Neutrophil (primary cell): ENCODE measurements around the gene RNU1-3.

ENCODE experiments used
- H3K27ac ChIP-seq: fragments of 200-600 bp; sonication (generic); 2 replicates; pipeline ENCODE4 v1.5.1; 2016; ENCODE audit warnings: mild to moderate bottlenecking, moderate library complexity
- H3K27me3 ChIP-seq: fragments of 200-600 bp; sonication (generic); 2 replicates; pipeline ENCODE4 v1.6.0; 2016; ENCODE audit warnings: mild to moderate bottlenecking
- H3K36me3 ChIP-seq: fragments of 200-600 bp; sonication (generic); 2 replicates; pipeline ENCODE4 v1.5.1; 2017
- H3K4me1 ChIP-seq, 2 experiments: fragments of 200-600 bp in 1 of 2; sonication (generic) in 1 of 2; 1 replicate in 1 of 2; 2 replicates in 1 of 2; pipeline versions ENCODE4 v1.5.1 to v1.6.1; 2013 to 2016; ENCODE audit warnings: low read depth in 1 of 2, low read length in 1 of 2, mild to moderate bottlenecking in 1 of 2, moderate library complexity in 1 of 2; ENCODE audit not compliant: control insufficient read depth in 1 of 2, insufficient read depth in 1 of 2
- H3K4me3 ChIP-seq, 2 experiments: fragments of 200-600 bp in 1 of 2; sonication (generic) in 1 of 2; 1 replicate in 1 of 2; 2 replicates in 1 of 2; pipeline ENCODE4 v1.5.1; 2013 to 2016; ENCODE audit warnings: low read depth in 1 of 2, low read length in 1 of 2, mild to moderate bottlenecking in 1 of 2, moderate library complexity in 1 of 2
- H3K9me3 ChIP-seq: fragments of 200-600 bp; sonication (generic); 2 replicates; pipeline ENCODE4 v1.5.1; 2016
- TF ChIP-seq, protein P1 (sequence below): fragments of 200-600 bp; sonication (generic); IDR thresholded peaks from 2 replicates; pipeline ENCODE4 v1.5.1; 2016; ENCODE audit warnings: antibody characterized with exemption

RNU1-3 gene

DNA sequence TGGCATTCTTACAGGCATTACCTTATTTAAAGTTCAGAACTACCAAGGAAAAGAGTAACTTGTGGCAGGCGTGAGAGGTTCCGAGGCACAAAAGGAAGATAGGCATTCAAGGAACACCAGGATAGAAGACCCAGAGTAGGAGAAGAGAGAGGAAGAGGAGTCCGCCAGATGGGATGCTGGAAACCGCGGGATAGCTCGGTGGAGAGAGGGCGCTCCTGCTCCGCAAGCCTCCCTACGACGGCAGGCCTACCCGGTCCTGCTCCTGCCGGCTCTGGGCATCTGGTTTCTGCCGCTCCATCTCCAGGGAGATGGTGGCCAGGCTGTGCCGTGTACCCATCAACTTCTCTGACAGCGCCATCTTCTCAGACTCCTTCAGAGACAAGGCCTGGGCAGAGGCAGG, 48.0 kb downstream of the RNU1-3 start:
- H3K27ac ChIP-seq, result no peak overlapping the region
- H3K4me1 ChIP-seq, result peaks cover 6% of the 10 kb centered on the region in 2 experiments
- peaks cover 51% of the 10 kb centered on the region for H3K36me3 ChIP-seq
- H3K9me3 ChIP-seq, result no peaks in the 10 kb centered on the region
- TF ChIP-seq, protein P1, sequence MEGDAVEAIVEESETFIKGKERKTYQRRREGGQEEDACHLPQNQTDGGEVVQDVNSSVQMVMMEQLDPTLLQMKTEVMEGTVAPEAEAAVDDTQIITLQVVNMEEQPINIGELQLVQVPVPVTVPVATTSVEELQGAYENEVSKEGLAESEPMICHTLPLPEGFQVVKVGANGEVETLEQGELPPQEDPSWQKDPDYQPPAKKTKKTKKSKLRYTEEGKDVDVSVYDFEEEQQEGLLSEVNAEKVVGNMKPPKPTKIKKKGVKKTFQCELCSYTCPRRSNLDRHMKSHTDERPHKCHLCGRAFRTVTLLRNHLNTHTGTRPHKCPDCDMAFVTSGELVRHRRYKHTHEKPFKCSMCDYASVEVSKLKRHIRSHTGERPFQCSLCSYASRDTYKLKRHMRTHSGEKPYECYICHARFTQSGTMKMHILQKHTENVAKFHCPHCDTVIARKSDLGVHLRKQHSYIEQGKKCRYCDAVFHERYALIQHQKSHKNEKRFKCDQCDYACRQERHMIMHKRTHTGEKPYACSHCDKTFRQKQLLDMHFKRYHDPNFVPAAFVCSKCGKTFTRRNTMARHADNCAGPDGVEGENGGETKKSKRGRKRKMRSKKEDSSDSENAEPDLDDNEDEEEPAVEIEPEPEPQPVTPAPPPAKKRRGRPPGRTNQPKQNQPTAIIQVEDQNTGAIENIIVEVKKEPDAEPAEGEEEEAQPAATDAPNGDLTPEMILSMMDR, result no peak
- no peak overlapping the region for H3K4me3 ChIP-seq
- peaks cover 16% of the 10 kb centered on the region for H3K27me3 ChIP-seq

DNA sequence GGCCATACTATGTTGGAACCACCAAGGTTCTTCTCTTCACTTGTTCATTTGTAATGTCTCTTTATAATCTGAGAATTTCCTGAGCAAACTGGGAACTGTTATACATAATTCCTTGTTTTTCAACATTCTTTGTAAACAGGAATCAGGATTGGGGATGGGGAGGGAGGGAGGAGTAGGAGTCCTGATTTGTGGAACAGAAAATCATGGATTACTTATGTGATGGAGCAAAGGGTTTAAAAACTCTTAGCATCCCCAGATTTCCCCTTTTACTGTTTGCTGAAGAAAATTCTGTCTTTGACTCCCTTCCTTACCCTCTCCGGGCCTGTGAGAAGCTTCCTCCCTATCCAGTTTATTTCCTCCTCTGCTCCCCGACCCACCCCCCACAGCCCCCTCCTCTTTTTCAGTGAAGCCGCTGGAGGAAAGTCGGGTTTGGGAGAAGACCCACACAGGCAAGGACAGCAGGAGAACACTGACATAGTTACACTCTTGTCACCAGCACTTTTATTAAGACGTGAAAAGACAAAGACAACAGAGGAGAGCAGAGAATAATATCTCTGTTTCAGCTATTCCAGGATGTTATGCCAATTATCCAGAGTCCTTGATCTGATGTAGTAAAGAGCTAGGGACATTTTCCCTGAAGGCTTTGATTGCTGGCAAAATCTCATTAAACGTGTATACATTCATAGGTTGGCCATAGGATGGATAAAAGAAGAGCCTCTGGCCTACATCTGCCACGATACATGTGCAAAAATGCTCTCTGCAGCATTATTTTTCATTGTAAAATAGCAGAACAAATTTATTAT, 48.8 kb downstream of the RNU1-3 start:
- Histone ChIP-seq H3K36me3 (peaks cover 43% of the 10 kb centered on the region), H3K4me1 (peaks cover 9 to 10% of the 10 kb centered on the region in 2 experiments), H3K9me3 (no peaks in the 10 kb centered on the region), H3K4me3 (no peak overlapping the region), H3K27ac (no peak overlapping the region), H3K27me3 (peaks cover 17% of the 10 kb centered on the region)
- TF ChIP-seq, protein P1, result no peak

DNA sequence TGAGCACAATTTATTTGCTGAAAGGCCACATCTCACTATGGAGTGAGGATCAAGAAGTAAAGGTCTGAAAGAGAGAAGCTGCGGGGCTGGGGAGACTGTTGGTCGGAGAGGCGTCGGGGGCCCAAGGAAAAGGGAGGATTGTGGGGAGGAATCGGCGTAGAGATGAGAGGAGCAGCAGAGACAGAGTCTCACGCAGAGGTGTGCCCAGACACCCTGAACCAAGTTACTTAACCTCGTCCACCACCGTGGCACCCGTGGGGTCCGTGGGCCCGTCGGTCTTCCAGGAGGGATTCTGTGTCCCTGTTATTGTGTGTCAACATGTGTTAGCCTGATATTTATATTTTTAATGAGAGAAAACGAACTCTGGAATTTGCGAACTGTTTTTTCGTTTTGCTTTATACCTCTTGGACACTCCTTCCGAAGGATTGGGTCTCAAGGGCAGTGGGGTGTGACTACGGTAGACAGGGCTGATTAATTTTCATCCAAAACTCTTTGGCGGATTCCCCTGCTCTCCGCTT, 49.6 kb downstream of the RNU1-3 start:
- Histone ChIP-seq H3K27ac (no peak overlapping the region), H3K36me3 (peaks cover 35% of the 10 kb centered on the region), H3K4me3 (no peak overlapping the region), H3K9me3 (no peaks in the 10 kb centered on the region), H3K27me3 (peaks cover 25% of the 10 kb centered on the region), H3K4me1 (peaks cover 17 to 19% of the 10 kb centered on the region in 2 experiments)
- TF ChIP-seq, protein P1, result no peak
